B cell (primary cell): ENCODE measurements around the gene ARID4B. TPM values are rescaled to one million over a fixed set of nuclear protein-coding genes. Genes with fewer than 3 reads are reported as not detected.

Experiments used
- ATAC-seq: fragments of 200-7000 bp; cut with Tn5 transposase; one replicate; pipeline ENCODE4 v1.10.0; 2021; ENCODE audit warnings: low read depth, mild to moderate bottlenecking, moderate number of reproducible peaks, moderate library complexity
- CTCF ChIA-PET: fragments of 350-600 bp; sonication (Branson Sonifier 250); formaldehyde crosslinking; loops from one replicate; lab custom pipeline; 2021; ENCODE audit warnings: antibody characterized with exemption, inconsistent platforms; lab: Charles Lee
- POLR2A ChIA-PET: fragments of 350-600 bp; sonication (Branson Sonifier 250); formaldehyde crosslinking; loops from one replicate; lab custom pipeline; 2021; ENCODE audit warnings: antibody characterized with exemption; lab: Charles Lee
- DNase-seq: peaks from one replicate; pipeline ENCODE4 v3.0.0; 2013
- H2AFZ ChIP-seq: 2 replicates; pipeline ENCODE4 v1.6.1; 2012; ENCODE audit warnings: mild to moderate bottlenecking, low read depth, low read length; ENCODE audit not compliant: insufficient read depth, poor library complexity, severe bottlenecking
- H3K27ac ChIP-seq, 2 donors: 1 replicate in 1 of 2; 2 replicates in 1 of 2; pipeline ENCODE4 v1.5.1; 2012 to 2013; ENCODE audit warnings: low read length in 2 of 2, mild to moderate bottlenecking in 2 of 2, moderate library complexity in 1 of 2
- H3K27me3 ChIP-seq, 4 experiments: fragments of 200-600 bp in 1 of 4; sonication (generic) in 1 of 4; replicated peaks in 1 of 4; 1 replicate in 2 of 4; 2 replicates in 2 of 4; pipeline versions ENCODE4 v1.6.1 to v1.7.0; 2013 to 2016; ENCODE audit warnings: low read length in 3 of 4, mild to moderate bottlenecking in 2 of 4, mixed read lengths in 1 of 4, moderate library complexity in 1 of 4; ENCODE audit not compliant: insufficient read depth in 4 of 4, control insufficient read depth in 3 of 4; ENCODE audit errors: control extremely low read depth in 1 of 4
- H3K36me3 ChIP-seq, 2 experiments: replicated peaks in 1 of 2; 1 replicate in 1 of 2; 2 replicates in 1 of 2; pipeline versions ENCODE4 v1.6.1 to v1.7.1; 2013; ENCODE audit warnings: low read length in 1 of 2; ENCODE audit not compliant: insufficient read depth in 2 of 2, control insufficient read depth in 1 of 2; ENCODE audit errors: control extremely low read depth in 1 of 2, extremely low read depth in 1 of 2
- H3K4me1 ChIP-seq, 2 donors: fragments of 200-600 bp in 1 of 2; sonication (generic) in 1 of 2; 1 replicate in 1 of 2; 2 replicates in 1 of 2; pipeline versions ENCODE4 v1.5.1 to v1.6.1; 2013 to 2017; ENCODE audit warnings: low read length in 2 of 2; ENCODE audit not compliant: control insufficient read depth in 2 of 2, insufficient read depth in 2 of 2
- H3K4me2 ChIP-seq: replicated peaks from 2 replicates; pipeline ENCODE3; 2012; ENCODE audit warnings: mild to moderate bottlenecking, low read depth, low read length; ENCODE audit not compliant: poor library complexity, severe bottlenecking
- H3K4me3 ChIP-seq, 5 experiments: fragments of 200-600 bp in 1 of 5; sonication (generic) in 1 of 5; 1 replicate in 3 of 5; 2 replicates in 2 of 5; pipeline versions ENCODE4 v1.5.1 to v1.7.0; 2011 to 2016; ENCODE audit warnings: low read length in 4 of 5, mild to moderate bottlenecking in 4 of 5, low read depth in 2 of 5, control low read depth in 1 of 5, moderate library complexity in 1 of 5; ENCODE audit not compliant: insufficient read depth in 1 of 5; ENCODE audit errors: control extremely low read depth in 1 of 5, extremely low read depth in 1 of 5
- H3K79me2 ChIP-seq: fragments of 200-600 bp; sonication (generic); one replicate; pipeline ENCODE4 v1.6.0; 2016; ENCODE audit warnings: low read length; ENCODE audit not compliant: control insufficient read depth, insufficient read depth
- H3K9ac ChIP-seq: fragments of 200-600 bp; sonication (generic); 2 replicates; pipeline ENCODE4 v1.6.1; 2017; ENCODE audit warnings: mild to moderate bottlenecking, low read length, moderate library complexity
- H3K9me3 ChIP-seq, 3 donors: one replicate each; pipeline versions ENCODE4 v1.6.1 to v1.7.1; 2013; ENCODE audit warnings: low read length in 2 of 3; ENCODE audit not compliant: control insufficient read depth in 2 of 3, insufficient read depth in 1 of 3; ENCODE audit errors: control extremely low read depth in 1 of 3
- H4K20me1 ChIP-seq: 2 replicates; pipeline ENCODE4 v1.6.0; 2012; ENCODE audit warnings: mild to moderate bottlenecking, low read length; ENCODE audit not compliant: insufficient read depth, control insufficient read depth, poor library complexity, severe bottlenecking
- H3K27ac Mint-ChIP-seq: one replicate; pipeline ENCODE4 v1.8.0; 2021; ENCODE audit warnings: mixed read lengths
- H3K27me3 Mint-ChIP-seq: one replicate; pipeline ENCODE4 v1.8.0; 2021; ENCODE audit warnings: mixed read lengths
- H3K4me1 Mint-ChIP-seq: one replicate; pipeline ENCODE4 v1.8.0; 2021; ENCODE audit warnings: mixed read lengths
- H3K4me3 Mint-ChIP-seq: one replicate; pipeline ENCODE4 v1.8.0; 2021; ENCODE audit warnings: mixed read lengths
- H3K9me3 Mint-ChIP-seq: one replicate; pipeline ENCODE4 v1.8.0; 2022; ENCODE audit warnings: mixed read lengths; ENCODE audit not compliant: insufficient read depth
- EZH2 ChIP-seq: IDR thresholded peaks from 2 replicates; pipeline ENCODE4 v1.6.1; 2012; ENCODE audit warnings: borderline replicate concordance, low read depth, mild to moderate bottlenecking, moderate library complexity, low read length; ENCODE audit not compliant: insufficient read depth, poor library complexity, severe bottlenecking
- WGBS: methylation state at CpG from one replicate; pipeline ENCODE4 v1.1.5; 2013; ENCODE audit warnings: missing lambda C conversion rate; ENCODE audit not compliant: insufficient coverage; 5-methylcytosine and 5-hydroxymethylcytosine counted together
- intact Hi-C: fragments of 100-400 bp; cut with micrococcal nuclease; formaldehyde crosslinking; loops from one replicate; pipeline ENCODE4 v1.10.0; 2022
- polyA plus RNA-seq: library from polyadenylated mRNA; depleted of rRNA; stranded (reverse); fragments of >200 nt; gene quantifications from 2 replicates; pipeline ENCODE4 v1.2.3, GENCODE V29; 2012
- total RNA-seq, 2 donors: library from RNA; stranded (reverse); fragments of 120-200 nt in 1 of 2; gene quantifications; 1 replicate in 1 of 2; 2 replicates in 1 of 2; pipeline versions ENCODE4 v1.2.3 to v1.2.4, GENCODE V29; 2013 to 2022
- TF ChIP-seq, protein P1 (sequence below): fragments of 200-600 bp; IDR thresholded peaks from one replicate; pipeline ENCODE4 v1.8.0; 2022; ENCODE audit warnings: antibody characterized with exemption, mild to moderate bottlenecking

ARID4B gene
- total and polyA plus RNA-seq, 2 donors (not counting 1 experiment from before 2014, with no cell fraction given): 13.2 to 110 TPM

DNA sequence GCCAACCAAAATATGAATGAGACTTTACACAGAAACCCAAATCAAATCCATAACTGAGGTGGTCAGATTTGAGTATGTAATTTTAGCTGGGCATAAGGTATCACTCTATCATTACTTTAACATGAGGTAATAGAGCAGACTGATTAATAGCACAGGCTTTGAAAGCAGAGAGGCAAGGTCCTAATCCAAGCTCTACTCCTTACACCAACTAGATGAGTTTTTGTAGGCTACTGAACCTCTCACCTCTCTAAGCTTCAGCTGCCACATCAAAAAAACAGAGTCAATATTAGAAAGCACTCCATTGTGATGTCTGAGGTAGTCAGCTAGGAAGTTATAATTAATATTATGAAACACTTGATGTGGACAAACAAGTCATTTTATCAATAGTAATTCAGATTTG lies 63.7 kb downstream of the ARID4B start:
- DNase-seq (no peak), ATAC-seq (no peak)
- CTCF ChIA-PET: interaction anchor here (0.9 to 7.4 kb wide), 2 partner anchors 151 to 240 kb away, joined by 3 to 58 read pairs; partner anchors contain the start of gene B3GALNT2
- peaks cover 24 to 43% of the 10 kb centered on the region in 2 donors for H3K4me1 ChIP-seq
- no peak overlapping the region for H3K27ac ChIP-seq
- H3K27ac Mint-ChIP-seq: no peak overlapping the region
- no peak overlapping the region for H3K4me3 ChIP-seq
- POLR2A ChIA-PET: interaction anchor here (0.9 kb wide), 1 partner anchor 11 kb away, joined by 3 read pairs; no protein-coding TSS in a partner anchor
- peaks cover 98% of the 10 kb centered on the region for H3K79me2 ChIP-seq
- H4K20me1 ChIP-seq: peaks cover 87% of the 10 kb centered on the region
- H3K36me3 ChIP-seq: peaks cover 3 to 4% of the 10 kb centered on the region in 2 experiments
- no peak overlapping the region for H3K9ac ChIP-seq
- no peak overlapping the region for H2AFZ ChIP-seq
- no peaks in the 10 kb centered on the region for H3K9me3 Mint-ChIP-seq
- H3K4me2 ChIP-seq: peak overlapping the region; percentile 11
- TF ChIP-seq, protein P1, sequence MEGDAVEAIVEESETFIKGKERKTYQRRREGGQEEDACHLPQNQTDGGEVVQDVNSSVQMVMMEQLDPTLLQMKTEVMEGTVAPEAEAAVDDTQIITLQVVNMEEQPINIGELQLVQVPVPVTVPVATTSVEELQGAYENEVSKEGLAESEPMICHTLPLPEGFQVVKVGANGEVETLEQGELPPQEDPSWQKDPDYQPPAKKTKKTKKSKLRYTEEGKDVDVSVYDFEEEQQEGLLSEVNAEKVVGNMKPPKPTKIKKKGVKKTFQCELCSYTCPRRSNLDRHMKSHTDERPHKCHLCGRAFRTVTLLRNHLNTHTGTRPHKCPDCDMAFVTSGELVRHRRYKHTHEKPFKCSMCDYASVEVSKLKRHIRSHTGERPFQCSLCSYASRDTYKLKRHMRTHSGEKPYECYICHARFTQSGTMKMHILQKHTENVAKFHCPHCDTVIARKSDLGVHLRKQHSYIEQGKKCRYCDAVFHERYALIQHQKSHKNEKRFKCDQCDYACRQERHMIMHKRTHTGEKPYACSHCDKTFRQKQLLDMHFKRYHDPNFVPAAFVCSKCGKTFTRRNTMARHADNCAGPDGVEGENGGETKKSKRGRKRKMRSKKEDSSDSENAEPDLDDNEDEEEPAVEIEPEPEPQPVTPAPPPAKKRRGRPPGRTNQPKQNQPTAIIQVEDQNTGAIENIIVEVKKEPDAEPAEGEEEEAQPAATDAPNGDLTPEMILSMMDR: no peak
- no peak for TF ChIP-seq EZH2
- H3K4me3 Mint-ChIP-seq: peak overlapping the region; percentile 11
- H3K27me3 ChIP-seq: no peaks in the 10 kb centered on the region
- intact Hi-C loops: no loop called here
- no peaks in the 10 kb centered on the region for H3K27me3 Mint-ChIP-seq
- peaks cover 70% of the 10 kb centered on the region for H3K4me1 Mint-ChIP-seq
- peaks cover 0 to 4% (median 0%) of the 10 kb centered on the region in 3 donors for H3K9me3 ChIP-seq

DNA sequence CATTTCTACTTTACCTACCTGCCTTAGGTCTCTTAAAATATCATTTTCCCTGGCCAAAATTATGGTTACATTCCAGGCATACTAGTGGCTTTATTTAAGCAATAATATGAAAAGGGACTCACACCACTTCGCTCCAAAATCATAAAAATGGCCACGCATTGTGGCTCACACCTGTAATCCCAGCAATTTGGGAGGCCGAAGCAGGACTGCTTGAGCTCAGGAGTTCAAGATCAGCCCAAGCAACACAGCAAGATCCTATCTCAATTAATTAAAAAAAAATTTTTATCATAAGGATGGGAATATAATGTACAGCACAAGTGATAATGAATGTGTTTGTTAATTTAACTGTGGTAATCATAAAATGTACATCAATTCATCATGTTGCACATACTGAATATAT lies 65.4 kb downstream of the ARID4B start:
- Mint-ChIP-seq H3K4me1 (peaks cover 68% of the 10 kb centered on the region), H3K9me3 (no peaks in the 10 kb centered on the region), H3K4me3 (no peak overlapping the region), H3K27me3 (no peaks in the 10 kb centered on the region), H3K27ac (no peak overlapping the region)
- DNase-seq: no peak
- Histone ChIP-seq H3K4me1 (peaks cover 30 to 45% of the 10 kb centered on the region in 2 donors), H3K27me3 (no peaks in the 10 kb centered on the region), H3K79me2 (peaks cover 98% of the 10 kb centered on the region), H3K36me3 (peaks cover 10% of the 10 kb centered on the region in 2 experiments), H3K9ac (no peak overlapping the region), H3K4me3 (no peak overlapping the region), H2AFZ (no peak overlapping the region), H3K9me3 (peaks cover 0 to 4% (median 0%) of the 10 kb centered on the region in 3 donors), H4K20me1 (peaks cover 74% of the 10 kb centered on the region), H3K27ac (no peak overlapping the region), H3K4me2 (no peak overlapping the region)
- TF ChIP-seq, protein P1: no peak
- TF ChIP-seq EZH2: no peak
- intact Hi-C loops: no loop called here
- ATAC-seq: no peak
- 100% methylated on average over 3 of the region's 3 CpGs for WGBS
- CTCF ChIA-PET: interaction anchor here (1.4 to 7.4 kb wide), 2 partner anchors 10 to 153 kb away, joined by 10 to 58 read pairs; no protein-coding TSS in a partner anchor
- POLR2A ChIA-PET: interaction anchor here (0.6 kb wide), 1 partner anchor 85 kb away, joined by 5 read pairs; no protein-coding TSS in a partner anchor
